ENCODE results near the gene FLRT2. TPM values are rescaled to one million over a fixed set of nuclear protein-coding genes. Genes with fewer than 3 reads are reported as not detected.

Gene FLRT2
- total RNA-seq, 4 donors from 2014 or later: 3.4 to 7.0 (median 4.0) TPM

- intact Hi-C loops (cut with DNase I; ENCODE audit: low total_unique reads) (no loop called here), in situ Hi-C loops (cut with MboI; ENCODE audit: low pct_ligation_motif_present in 1 of 4, low pct_unique_long_range_greater_than_20kb in 1 of 4, low sequenced_read_pairs in 3 of 4) (no loop called here)
- Histone ChIP-seq H3K27me3 (no peaks in the 10 kb centered on the region), H3K36me3 (no peaks in the 10 kb centered on the region), H3K9me3 (no peaks in the 10 kb centered on the region), H3K27ac (no peak overlapping the region), H3K4me3 (no peak overlapping the region), H3K4me1 (no peaks in the 10 kb centered on the region)
- WGBS, 2 donors (ENCODE audit: low coverage in 1 of 2): 76 to 83% methylated on average over 3 of the region's 3 CpGs
- TF ChIP-seq POLR2A (IDR thresholded peaks at IDR 0.05) (no peak), CTCF (IDR thresholded peaks at IDR 0.05) (no peak)
- DNase-seq: no peak
Measured at GRCh38 chr14:85594217-85594616, 64.3 kb downstream of the FLRT2 start.

- TF ChIP-seq CTCF (IDR thresholded peaks at IDR 0.05) (no peak), POLR2A (IDR thresholded peaks at IDR 0.05) (no peak), EP300 (IDR thresholded peaks at IDR 0.05; ENCODE audit: low read depth) (no peak), POLR2AphosphoS5 (IDR thresholded peaks at IDR 0.05) (no peak)
- in situ Hi-C loops (cut with MboI; ENCODE audit: low pct_ligation_motif_present in 1 of 4, low pct_unique_long_range_greater_than_20kb in 1 of 4, low sequenced_read_pairs in 3 of 4): no loop called here
Measured at GRCh38 chr14:85595981-85596380, 66.0 kb downstream of the FLRT2 start.

GRCh38 chr14:85596562-85596961 lies 66.6 kb downstream of the FLRT2 start:
- intact Hi-C loops (cut with DNase I; ENCODE audit: low total_unique reads): no loop called here
- 76 to 90% methylated on average over 4 of the region's 4 CpGs for WGBS, 2 donors (ENCODE audit: low coverage in 1 of 2)
- Histone ChIP-seq H3K27me3 (no peaks in the 10 kb centered on the region), H3K4me3 (no peak overlapping the region), H3K27ac (no peak overlapping the region), H3K9me3 (no peaks in the 10 kb centered on the region), H3K4me1 (no peaks in the 10 kb centered on the region), H3K36me3 (no peaks in the 10 kb centered on the region)
- no peak for TF ChIP-seq POLR2A (IDR thresholded peaks at IDR 0.05)
- TF ChIP-seq EP300 (IDR thresholded peaks at IDR 0.05; ENCODE audit: low read depth): no peak
- TF ChIP-seq POLR2AphosphoS5 (IDR thresholded peaks at IDR 0.05): no peak
- no peak for TF ChIP-seq CTCF (IDR thresholded peaks at IDR 0.05)
- in situ Hi-C loops (cut with MboI; ENCODE audit: low pct_ligation_motif_present in 1 of 4, low pct_unique_long_range_greater_than_20kb in 1 of 4, low sequenced_read_pairs in 3 of 4): no loop called here
- no peak for DNase-seq

More at GRCh38 chr14:85595981-85596380, 66.0 kb downstream of the FLRT2 start:
- H3K27me3 ChIP-seq: no peaks in the 10 kb centered on the region
- H3K4me1 ChIP-seq: no peaks in the 10 kb centered on the region
- intact Hi-C loops (cut with DNase I; ENCODE audit: low total_unique reads): no loop called here
- WGBS, 2 donors (ENCODE audit: low coverage in 1 of 2): 79 to 80% methylated on average over 7 to 10 of the region's 10 CpGs
- no peak overlapping the region for H3K4me3 ChIP-seq
- H3K36me3 ChIP-seq: no peaks in the 10 kb centered on the region
- H3K27ac ChIP-seq: no peak overlapping the region
- no peak for DNase-seq
- H3K9me3 ChIP-seq: no peaks in the 10 kb centered on the region

- no peaks in the 10 kb centered on the region for H3K27me3 ChIP-seq
- H3K9me3 ChIP-seq: no peaks in the 10 kb centered on the region
- no peak for DNase-seq
- no peak for TF ChIP-seq CTCF (IDR thresholded peaks at IDR 0.05)
- TF ChIP-seq POLR2AphosphoS5 (IDR thresholded peaks at IDR 0.05): no peak
- no peak for TF ChIP-seq EP300 (IDR thresholded peaks at IDR 0.05; ENCODE audit: low read depth)
- TF ChIP-seq POLR2A (IDR thresholded peaks at IDR 0.05): no peak
- 78 to 100% methylated on average over 2 to 3 of the region's 3 CpGs for WGBS, 2 donors (ENCODE audit: low coverage in 1 of 2)
- no peaks in the 10 kb centered on the region for H3K4me1 ChIP-seq
- no peak overlapping the region for H3K27ac ChIP-seq
- H3K36me3 ChIP-seq: no peaks in the 10 kb centered on the region
- intact Hi-C loops (cut with DNase I; ENCODE audit: low total_unique reads) (no loop called here), in situ Hi-C loops (cut with MboI; ENCODE audit: low pct_ligation_motif_present in 1 of 4, low pct_unique_long_range_greater_than_20kb in 1 of 4, low sequenced_read_pairs in 3 of 4) (no loop called here)
- H3K4me3 ChIP-seq: no peak overlapping the region
Measured at GRCh38 chr14:85597701-85598100, 67.8 kb downstream of the FLRT2 start.
